Superior temporal gyrus (tissue), 1 donor: ENCODE results near the gene PHTF1.
"Not testable (repeated sequence)": the region's sequence is repeated elsewhere in the genome, so short reads cannot be mapped to it uniquely, and the experiment has no call there.

ENCODE experiments used
- DNase-seq: peaks from one replicate; pipeline ENCODE4 v3.0.0-alpha.2; 2016; ENCODE audit errors: extremely low spot score

Gene PHTF1

GRCh38 chr1:113718621-113719020 is 40.7 kb downstream of the PHTF1 start:
- not testable (repeated sequence) for DNase-seq

DNA sequence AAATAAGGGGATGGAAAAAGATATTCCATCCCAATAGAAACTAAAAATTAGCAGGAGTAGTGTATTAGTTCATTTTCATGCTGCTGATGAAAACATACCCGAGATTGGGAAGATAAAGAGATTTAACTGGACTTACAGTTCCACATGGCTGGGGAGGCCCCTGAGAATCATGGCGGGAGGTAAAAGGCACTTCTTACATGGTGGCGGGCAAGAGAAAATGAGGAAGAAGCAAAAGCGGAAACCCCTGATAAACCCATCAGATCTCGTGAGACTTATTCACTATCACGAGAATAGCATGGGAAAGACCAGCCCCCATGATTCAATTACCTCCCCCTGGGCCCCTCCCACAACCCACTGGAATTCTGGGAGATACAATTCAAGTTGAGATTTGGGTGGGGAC is 41.8 kb downstream of the PHTF1 start:
- not testable (repeated sequence) for DNase-seq

- no peak for DNase-seq
These were observed 44.5 kb downstream of the PHTF1 start for GRCh38 chr1:113714606-113715269.

DNA sequence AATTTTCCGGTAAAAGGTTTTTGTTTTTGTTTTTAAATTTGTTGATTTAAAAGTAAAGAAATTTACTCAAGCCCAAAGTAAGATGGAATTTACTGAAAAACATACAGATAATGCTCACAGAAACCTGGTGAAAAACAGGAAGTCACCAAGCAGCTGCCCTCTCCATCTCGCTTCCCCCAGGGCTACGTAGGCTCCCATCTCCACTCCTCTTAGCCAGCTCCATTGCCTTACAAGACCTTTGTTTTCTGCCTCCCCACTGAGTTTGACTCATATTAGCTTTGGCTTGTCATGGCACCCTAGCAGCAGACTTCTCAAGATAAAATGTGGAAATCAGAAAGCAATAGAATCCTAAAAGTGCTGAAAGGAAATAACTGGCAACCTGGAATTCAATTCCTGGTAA is 57.9 kb downstream of the PHTF1 start:
- DNase-seq = no peak

GRCh38 chr1:113694910-113695309 is 64.4 kb downstream of the PHTF1 start:
- no peak for DNase-seq

GRCh38 chr1:113692824-113693431 is 66.4 kb downstream of the PHTF1 start:
- no peak for DNase-seq

GRCh38 chr1:113692342-113692741 is 66.9 kb downstream of the PHTF1 start:
- no peak for DNase-seq

DNA sequence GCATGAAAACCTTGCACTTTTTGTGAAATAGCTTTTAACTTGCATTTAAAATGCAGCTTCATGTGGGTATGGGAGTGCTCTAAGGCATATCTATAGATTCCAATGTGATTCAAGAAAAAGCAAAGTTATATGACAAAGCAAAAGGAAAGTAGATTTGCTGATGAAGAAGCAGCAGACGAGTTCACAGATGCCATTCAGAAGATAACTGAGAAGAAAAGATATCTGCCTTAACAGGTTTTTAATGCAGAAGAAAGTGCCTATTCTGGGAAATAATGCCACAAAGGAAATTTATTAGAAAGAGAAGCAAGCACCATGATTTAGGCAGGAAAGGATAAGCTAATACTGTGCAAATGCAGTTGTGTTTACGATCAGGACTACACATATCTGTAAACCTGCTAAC is 68.1 kb downstream of the PHTF1 start:
- no peak for DNase-seq

GRCh38 chr1:113686891-113687618 is 72.2 kb downstream of the PHTF1 start:
- no peak for DNase-seq

DNA sequence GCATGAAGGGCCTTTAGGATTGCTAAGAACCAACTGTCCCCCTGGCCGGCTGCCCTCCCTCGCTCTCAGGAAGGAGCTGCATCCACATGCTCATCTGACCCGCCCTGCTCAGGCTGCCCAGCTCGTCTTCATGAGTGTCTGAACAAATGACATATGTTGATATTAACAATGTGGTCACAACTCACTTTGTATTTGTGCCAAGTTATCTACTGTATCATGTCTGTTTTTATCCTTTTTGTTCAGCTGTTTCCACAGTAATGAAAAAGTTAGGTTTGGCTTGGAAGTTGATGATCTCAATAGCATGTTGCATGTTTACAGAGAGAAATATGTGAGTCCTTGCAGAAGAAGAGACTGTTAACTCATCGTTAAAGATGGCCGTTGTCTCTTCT is 75.1 kb downstream of the PHTF1 start:
- no peak for DNase-seq

DNA sequence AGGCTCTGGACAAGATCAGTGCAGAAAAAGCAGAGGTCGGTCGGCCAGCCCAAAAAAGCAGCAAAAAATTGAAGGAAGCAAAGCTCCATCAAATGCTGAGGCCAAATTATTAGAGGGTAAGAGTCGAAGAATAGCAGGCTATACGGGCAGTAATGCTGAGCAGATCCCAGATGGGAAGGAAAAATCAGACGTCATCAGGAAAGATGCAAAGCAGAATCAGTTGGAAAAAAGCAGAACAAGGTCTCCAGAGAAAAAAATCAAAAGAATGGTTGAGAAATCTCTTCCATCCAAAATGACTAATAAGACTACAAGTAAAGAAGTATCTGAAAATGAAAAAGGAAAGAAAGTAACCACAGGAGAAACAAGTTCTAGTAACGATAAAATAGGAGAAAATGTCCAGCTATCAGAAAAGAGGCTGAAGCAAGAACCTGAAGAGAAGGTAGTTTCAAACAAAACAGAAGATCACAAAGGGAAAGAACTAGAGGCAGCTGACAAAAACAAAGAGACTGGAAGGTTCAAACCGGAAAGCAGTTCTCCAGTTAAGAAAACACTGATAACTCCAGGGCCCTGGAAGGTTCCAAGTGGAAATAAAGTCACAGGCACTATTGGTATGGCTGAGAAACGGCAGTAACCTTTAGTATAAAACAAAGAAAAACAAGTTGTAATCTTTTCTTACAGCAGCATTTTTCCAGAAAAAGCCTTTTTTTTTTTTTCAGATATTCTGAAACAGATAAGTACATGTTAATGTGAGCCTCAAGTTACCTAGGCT is 75.7 kb downstream of the PHTF1 start:
- no peak for DNase-seq

DNA sequence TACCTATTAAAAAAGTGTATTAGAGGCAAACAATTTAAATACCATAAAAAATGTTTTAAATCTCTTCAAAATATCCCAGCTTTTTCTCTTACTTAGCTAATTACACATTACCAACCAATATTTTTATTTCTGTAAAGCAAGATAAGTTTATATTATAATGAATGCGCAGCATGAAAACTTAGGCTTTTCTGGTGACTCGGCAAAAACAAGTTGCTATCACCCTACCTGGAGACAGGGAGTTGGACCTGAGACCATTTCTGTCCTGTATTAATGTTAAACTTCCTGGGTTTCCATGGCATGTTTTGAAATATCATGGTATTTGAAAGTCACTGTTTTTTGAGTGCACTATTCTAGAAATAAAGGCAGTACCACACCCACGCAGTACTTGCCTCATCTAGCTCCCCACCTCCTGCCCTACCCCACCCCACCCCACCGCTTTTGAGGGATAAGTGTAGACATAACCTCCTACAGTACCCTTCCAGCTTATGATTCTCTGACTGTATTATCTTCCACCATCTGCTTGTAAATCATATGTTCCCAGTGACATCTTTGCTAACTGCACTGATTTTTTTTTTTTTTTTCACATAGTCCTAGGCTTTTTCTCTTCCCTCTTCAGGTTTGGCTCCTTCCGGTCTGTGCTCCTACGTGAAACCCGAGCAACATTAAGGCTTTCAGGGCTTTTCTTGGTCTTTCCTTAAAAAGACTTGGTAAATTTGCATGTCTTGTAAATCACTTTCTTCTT is 77.5 kb downstream of the PHTF1 start:
- no peak for DNase-seq

GRCh38 chr1:113678159-113678469 is 81.2 kb downstream of the PHTF1 start:
- DNase-seq = no peak

- DNase-seq = peak; percentile 75
These were observed 81.8 kb downstream of the PHTF1 start for GRCh38 chr1:113677250-113678158.

GRCh38 chr1:113676524-113676923 is 82.8 kb downstream of the PHTF1 start:
- no peak for DNase-seq

GRCh38 chr1:113675302-113675701 is 84.0 kb downstream of the PHTF1 start:
- no peak for DNase-seq

GRCh38 chr1:113674591-113674990 is 84.7 kb downstream of the PHTF1 start:
- DNase-seq = no peak

- no peak for DNase-seq
These were observed 86.8 kb downstream of the PHTF1 start for GRCh38 chr1:113672491-113672890.

- no peak for DNase-seq
These were observed 88.6 kb downstream of the PHTF1 start for GRCh38 chr1:113670650-113671049.

GRCh38 chr1:113669988-113670387 is 89.3 kb downstream of the PHTF1 start:
- DNase-seq = no peak

GRCh38 chr1:113666126-113666525 is 93.2 kb downstream of the PHTF1 start:
- no peak for DNase-seq
